ENCODE measurements around the gene ZNF665. TPM values are rescaled to one million over a fixed set of nuclear protein-coding genes. Genes with fewer than 3 reads are reported as not detected.
A peak's percentile ranks its signal among the peaks of the same experiment; 100 is the strongest.
"Not testable (repeated sequence)": the region's sequence is repeated elsewhere in the genome, so short reads cannot be mapped to it uniquely, and the experiment has no call there.

Gene ZNF665
- polyA plus RNA-seq, 3 donors: 5.7 to 10.9 (median 9.0) TPM

DNA sequence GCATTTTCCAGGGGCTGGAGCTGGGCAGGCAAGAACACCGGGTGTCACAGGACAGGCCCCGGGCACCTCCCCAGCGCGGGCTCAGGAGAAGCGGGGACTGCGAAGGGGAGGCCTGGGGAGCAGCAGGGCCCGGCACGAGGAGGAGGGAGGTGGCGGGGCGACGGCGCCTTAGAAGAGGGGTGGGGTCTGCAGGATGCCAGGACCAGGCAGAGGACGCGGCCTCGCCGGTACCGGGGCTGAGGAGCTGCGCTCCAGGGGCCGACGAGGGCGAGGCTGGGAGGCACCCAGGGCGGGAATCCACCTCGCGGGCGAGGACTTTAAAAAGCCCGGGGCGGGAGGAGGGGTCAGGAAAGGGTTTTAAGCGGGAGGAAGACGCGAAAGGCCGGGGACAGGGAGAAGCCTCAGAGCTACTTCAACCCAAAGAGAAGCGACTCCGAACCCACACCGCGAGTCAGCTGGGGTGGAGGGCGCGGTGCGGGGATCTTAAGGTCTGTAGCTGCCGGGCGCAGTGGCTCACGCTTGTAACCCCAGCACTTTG, 35.0 kb downstream of the ZNF665 start:
- no peak for DNase-seq (ENCODE audit: low read depth in 3 of 3, low spot score in 2 of 3)

DNA sequence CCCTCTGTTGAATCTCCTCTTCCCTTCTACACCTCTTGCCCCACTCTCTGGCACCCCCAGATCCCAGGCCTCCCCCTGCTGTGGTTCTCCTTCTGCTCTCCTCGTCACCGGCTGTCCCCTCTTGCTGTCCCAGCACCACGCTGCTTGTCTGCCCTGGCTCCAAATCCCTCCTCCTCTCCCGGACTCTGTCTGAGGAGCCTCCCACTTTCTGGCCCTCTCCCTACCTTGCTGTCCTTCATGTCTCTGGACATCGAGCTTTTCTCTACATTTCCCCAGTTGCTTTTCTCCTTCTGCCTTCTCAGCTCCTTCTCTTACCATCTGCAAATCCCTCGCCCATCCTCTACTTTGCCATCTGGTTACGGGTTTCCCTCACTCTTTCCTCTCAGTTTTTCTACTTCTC, 35.5 kb downstream of the ZNF665 start:
- no peak for DNase-seq (ENCODE audit: low read depth in 3 of 3, low spot score in 2 of 3)

DNA sequence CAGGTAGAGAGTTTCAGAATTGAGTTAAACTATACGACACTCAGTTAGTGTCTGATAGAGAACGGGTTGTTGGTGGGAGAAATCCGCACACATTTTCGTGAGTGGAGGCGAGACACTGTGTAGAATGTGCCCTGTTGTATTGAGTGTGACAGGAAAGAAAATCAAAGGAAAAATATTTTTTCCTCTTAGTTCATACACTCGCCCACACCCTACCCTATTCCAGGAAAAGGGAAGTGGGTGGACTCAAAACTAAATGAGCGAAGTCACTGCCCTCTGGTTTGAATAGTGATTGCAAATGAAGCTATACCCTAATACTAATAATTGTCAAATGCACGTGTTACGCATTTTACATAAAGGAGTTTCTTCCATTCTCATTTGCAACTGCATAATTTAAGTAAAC, 36.3 kb downstream of the ZNF665 start:
- DNase-seq (ENCODE audit: low read depth in 3 of 3, low spot score in 2 of 3): no peak

DNA sequence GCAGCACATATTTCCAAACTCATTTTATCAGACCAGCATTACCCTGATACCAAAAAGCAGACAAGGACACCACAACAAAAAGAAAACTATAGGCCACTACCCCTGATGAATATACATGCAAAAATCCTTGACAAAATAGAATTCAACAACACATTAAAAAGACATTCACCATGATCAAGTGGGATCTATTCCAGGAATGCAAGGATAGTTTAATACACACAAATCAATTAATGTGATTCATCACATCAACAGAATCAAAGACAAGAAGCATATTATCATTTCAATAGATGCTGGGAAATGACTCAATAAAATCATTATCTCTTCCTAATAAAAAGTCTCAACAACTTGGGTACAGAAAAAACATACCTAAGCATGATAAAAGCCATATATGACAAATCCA, 45.5 kb downstream of the ZNF665 start:
- DNase-seq (ENCODE audit: low read depth in 3 of 3, low spot score in 2 of 3): no peak

DNA sequence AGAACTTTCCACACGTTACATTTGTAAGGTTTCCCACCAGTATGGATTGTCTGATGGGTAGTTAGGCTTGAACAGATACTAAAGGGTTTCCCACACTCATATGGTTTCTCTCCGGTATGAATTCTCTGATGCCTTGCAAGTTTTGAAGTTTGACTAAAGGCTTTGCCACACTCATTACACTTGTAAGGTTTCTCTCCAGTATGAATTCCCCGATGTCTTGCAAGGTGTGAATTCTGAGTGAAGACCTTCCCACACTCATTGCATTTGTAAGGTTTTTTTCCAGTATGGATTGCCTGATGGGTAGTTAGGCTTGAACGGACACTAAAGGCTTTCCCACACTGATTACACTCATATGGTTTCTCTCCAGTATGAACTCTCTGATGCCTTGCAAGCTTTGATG, 52.8 kb downstream of the ZNF665 start:
- DNase-seq (ENCODE audit: low read depth in 3 of 3, low spot score in 2 of 3): no peak

DNA sequence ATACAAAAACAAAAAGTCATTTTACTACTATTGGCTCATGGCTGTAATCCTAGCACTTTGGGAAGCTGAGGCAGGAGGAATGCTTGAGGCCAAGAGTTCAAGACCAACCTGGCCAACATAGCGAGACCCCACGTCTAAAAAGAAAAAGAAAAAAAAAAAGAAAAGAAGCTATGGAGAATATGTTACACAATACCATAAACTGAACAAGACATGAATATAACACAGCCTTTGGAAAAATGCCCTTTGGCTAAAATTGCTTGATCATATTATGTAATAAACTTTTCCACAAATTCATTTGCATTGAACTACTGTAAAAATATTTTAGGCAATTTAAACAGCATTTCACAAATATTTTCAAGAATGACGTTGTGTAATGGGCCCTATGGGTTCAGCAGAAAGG, 56.7 kb downstream of the ZNF665 start:
- DNase-seq (ENCODE audit: low read depth in 3 of 3, low spot score in 2 of 3): no peak

DNA sequence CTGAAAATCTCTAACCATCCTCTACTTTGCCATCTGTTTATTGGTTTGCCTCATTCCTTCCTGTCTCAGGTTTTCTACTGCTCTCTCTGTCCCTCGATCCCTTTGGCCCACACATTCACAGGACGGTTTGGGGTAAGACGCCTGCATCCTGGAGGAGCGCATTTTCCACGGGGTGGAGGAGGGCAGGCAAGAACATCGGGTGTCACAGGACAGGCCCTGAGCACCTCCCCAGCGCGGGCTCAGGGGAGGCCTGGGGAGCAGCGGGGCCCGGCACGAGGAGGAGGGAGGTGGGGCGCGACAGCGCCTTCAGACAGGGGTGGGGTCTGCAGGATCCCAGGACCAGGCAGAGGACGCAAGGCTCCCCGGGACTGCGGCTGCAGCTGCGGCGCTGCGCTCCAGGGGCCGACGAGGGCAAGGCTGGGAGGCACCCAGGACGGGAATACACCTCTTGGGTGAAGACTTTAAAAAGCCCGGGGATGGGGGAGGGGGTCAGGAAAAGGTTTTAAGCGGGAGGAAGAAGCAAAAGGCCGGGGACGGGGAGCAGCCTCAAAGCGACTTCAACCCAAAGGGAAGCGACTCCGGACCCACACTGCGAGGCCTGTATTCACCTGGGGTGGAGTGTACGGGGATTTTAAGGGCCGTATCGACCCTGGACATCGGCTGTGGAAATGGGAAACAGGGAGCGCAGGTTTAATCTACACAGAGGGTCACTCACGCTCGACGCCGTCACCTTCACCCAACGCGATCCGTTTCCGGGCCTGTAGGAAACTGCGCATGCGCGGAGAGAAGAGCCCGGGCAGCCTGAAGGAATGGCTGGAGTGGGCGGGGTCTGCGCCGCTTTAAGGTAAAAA, 60.8 kb downstream of the ZNF665 start, which contains the start of gene ZNF415:
Gene ZNF415, minus strand, starts transcription at position 770 of the 851 bp plus-strand sequence. CDS start 10,234 bp downstream, outside the sequence.
- DNase-seq (ENCODE audit: low read depth in 3 of 3, low spot score in 2 of 3): peak; percentile 76 to 85 (median 81)

DNA sequence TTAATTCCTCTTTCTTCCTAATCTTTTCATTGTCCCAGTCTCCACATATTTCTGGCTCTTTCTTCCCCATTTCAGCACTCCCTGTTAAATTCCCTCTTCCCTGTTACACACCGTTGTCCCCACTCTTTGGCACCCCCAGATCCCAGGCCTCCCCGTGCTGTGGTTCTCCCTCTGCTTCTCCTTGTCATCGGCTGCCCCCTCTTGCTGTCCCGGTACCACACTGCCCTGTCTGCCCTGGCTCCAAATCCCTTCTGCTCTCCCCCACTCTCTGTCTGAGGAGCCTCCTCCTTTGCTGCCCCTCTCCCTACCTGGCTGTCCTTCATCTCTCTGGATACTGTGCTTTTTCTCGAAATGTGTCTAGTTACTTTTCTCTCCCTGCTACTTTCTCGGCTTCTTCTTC, 61.4 kb downstream of the ZNF665 start:
- no peak for DNase-seq (ENCODE audit: low read depth in 3 of 3, low spot score in 2 of 3)

DNA sequence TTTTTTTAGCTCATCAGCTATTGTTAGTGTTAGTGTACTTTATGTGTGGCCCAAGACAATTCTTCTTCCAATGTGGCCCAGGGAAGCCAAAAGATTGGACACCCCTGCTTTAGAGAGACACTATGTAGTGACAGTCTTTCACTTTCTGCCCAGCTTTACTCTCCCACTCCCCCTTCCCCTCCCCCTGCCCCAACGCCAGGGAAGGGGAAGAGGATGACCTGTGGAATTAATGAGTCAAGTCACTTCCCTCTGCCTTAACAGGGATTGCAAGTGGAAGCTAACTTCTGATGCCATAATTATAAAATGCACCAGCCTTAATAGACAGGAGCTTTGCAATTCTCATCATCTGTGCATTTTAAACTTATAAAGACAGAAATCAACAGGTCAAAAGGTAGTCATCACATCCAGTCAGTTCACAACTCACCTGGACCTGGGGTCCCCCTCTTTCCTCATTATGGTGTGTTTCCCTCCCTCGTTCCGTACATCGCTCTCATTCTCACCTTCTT, 62.0 kb downstream of the ZNF665 start:
- no peak for DNase-seq (ENCODE audit: low read depth in 3 of 3, low spot score in 2 of 3)

DNA sequence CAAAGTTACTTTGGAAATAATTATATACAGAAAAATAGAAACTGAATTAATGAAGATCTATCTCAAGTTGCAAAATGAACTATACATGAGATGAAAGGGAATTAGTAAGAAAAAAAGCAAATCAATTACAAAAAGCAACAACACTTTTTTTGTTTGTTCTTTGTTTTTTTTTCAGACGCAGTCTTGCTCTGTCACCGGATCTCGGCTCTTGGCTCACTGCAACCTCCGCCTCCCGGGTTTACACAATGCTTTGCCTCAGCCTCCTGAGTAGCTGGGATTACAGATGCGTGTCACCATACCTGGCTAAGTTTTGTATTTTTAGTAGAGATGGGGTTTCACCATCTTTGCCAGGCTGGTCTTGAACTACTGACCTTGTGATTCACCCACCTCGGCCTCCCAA, 62.7 kb downstream of the ZNF665 start:
- no peak for DNase-seq (ENCODE audit: low read depth in 3 of 3, low spot score in 2 of 3)

DNA sequence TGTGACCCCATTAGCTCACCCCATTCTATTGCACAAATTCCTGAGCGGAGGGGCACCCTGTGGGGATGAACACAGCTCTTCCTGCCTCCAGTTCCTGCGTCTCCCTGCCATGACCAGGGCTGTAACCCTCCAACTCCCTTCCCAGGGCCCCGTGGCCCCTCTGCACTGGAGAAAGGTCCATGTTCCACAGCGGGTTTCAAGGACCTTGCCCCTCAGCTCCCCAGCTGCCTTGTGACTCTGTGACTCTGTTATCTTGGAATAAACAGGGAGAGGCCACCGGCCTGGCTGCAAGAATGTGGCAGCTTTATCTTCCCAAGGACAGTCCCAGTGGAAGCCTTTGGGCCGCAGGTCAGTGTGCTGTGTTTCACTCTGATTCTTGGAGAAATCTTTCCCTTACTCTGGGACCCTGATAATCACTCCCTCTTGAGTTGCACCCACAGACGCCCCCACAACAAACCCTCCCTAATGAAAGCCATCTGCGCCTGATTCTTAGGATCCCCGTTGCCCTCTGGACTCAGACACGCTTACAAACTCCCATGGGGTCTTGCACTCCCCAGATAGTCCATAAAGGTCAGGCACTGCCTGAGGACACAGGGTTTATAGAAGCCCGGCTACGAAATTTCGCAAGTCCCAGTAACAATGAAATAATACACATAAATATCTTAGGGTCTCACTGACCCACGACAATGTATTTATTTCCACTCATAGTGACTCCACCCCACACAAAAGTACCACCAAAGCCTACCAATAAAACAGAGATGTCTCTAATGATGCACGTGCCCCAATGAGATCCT, 66.2 kb downstream of the ZNF665 start:
- not testable (repeated sequence) for DNase-seq (ENCODE audit: low read depth in 3 of 3, low spot score in 2 of 3)

DNA sequence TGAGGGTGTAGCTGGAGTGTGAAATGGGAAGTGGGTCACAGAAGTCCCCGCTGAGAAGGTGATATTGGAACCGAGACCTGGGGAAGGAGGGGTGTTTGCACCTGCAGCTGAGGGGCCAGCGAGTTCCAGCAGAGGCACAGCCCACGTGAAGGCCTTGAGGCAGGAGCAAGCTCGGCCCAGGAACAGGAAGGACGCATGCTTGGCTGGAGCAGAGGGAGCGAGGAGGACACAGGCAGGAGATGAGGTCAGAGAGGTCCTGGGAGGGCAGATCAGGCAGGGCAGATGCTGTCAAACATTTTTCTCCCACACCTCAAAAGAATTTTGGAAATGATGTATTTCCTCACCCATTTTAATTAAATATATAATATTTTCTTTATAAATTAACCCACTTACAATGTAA, 69.8 kb downstream of the ZNF665 start:
- no peak for DNase-seq (ENCODE audit: low read depth in 3 of 3, low spot score in 2 of 3)

Other genes with a start within 250 kb of the ZNF665 start
- gene ZNF816, start 230.5 kb downstream of the ZNF665 start, polyA plus RNA-seq (ENCODE audit: insufficient read length in 3 of 3): 10 to 100 TPM; 14.4 to 18.5 (median 16.0) TPM
- gene ERVV-1, start 179.4 kb downstream of the ZNF665 start, polyA plus RNA-seq (ENCODE audit: insufficient read length in 3 of 3): not detected
- gene ERVV-2, start 148.6 kb downstream of the ZNF665 start, polyA plus RNA-seq (ENCODE audit: insufficient read length in 3 of 3): under 1 TPM in 2 of 3 donors, not detected in 1; 0.07 to 0.16 TPM
- gene ZNF160, start 89.9 kb downstream of the ZNF665 start, polyA plus RNA-seq (ENCODE audit: insufficient read length in 3 of 3): 10 to 100 TPM; 36.0 to 40.2 (median 38.9) TPM
- gene ZNF415, start 60.4 kb downstream of the ZNF665 start, polyA plus RNA-seq (ENCODE audit: insufficient read length in 3 of 3): 10 to 100 TPM; 23.9 to 28.3 (median 27.0) TPM
- gene ZNF347, start 34.3 kb downstream of the ZNF665 start, polyA plus RNA-seq (ENCODE audit: insufficient read length in 3 of 3): 10 to 100 TPM; 10.3 to 11.4 (median 11.0) TPM
- gene ZNF677, start 61.5 kb upstream of the ZNF665 start, polyA plus RNA-seq (ENCODE audit: insufficient read length in 3 of 3): 10 to 100 TPM; 51.9 to 53.7 (median 52.7) TPM
- under 1 TPM in 1 of 3 donors, not detected in 2; 0.19 TPM for gene VN1R2, start 64.9 kb upstream of the ZNF665 start, polyA plus RNA-seq (ENCODE audit: insufficient read length in 3 of 3)
- not detected for gene VN1R4, start 74.4 kb upstream of the ZNF665 start, polyA plus RNA-seq (ENCODE audit: insufficient read length in 3 of 3)
- gene ZNF845, start 140.4 kb upstream of the ZNF665 start, polyA plus RNA-seq (ENCODE audit: insufficient read length in 3 of 3): 10 to 100 TPM in 2 of 3 donors, 1 to 10 TPM in 1; 9.9 to 13.0 (median 11.2) TPM
- 10 to 100 TPM; 12.7 to 14.3 (median 12.7) TPM for gene ZNF525, start 172.3 kb upstream of the ZNF665 start, polyA plus RNA-seq (ENCODE audit: insufficient read length in 3 of 3)
- 10 to 100 TPM; 11.5 to 13.5 (median 11.9) TPM for gene ZNF765, start 201.8 kb upstream of the ZNF665 start, polyA plus RNA-seq (ENCODE audit: insufficient read length in 3 of 3)
- 10 to 100 TPM; 13.9 to 16.2 (median 14.9) TPM for gene ZNF761, start 238.6 kb upstream of the ZNF665 start, polyA plus RNA-seq (ENCODE audit: insufficient read length in 3 of 3)

Measured in right renal cortex interstitium (tissue), 3 donors.